GM19467 (cell line): ENCODE measurements around the gene CHRDL2.
"Not testable (repeated sequence)": the region's sequence is repeated elsewhere in the genome, so short reads cannot be mapped to it uniquely, and the experiment has no call there.

Source experiments
- ATAC-seq: cut with Tn5 transposase; IDR thresholded peaks from one replicate; pipeline ENCODE4 v1.9.1; 2021; ENCODE audit warnings: mild to moderate bottlenecking, moderate library complexity; ENCODE audit not compliant: unreplicated experiment

The CHRDL2 gene

GRCh38 chr11:74672332-74672955, 58.8 kb downstream of the CHRDL2 start:
- no peak for ATAC-seq

DNA sequence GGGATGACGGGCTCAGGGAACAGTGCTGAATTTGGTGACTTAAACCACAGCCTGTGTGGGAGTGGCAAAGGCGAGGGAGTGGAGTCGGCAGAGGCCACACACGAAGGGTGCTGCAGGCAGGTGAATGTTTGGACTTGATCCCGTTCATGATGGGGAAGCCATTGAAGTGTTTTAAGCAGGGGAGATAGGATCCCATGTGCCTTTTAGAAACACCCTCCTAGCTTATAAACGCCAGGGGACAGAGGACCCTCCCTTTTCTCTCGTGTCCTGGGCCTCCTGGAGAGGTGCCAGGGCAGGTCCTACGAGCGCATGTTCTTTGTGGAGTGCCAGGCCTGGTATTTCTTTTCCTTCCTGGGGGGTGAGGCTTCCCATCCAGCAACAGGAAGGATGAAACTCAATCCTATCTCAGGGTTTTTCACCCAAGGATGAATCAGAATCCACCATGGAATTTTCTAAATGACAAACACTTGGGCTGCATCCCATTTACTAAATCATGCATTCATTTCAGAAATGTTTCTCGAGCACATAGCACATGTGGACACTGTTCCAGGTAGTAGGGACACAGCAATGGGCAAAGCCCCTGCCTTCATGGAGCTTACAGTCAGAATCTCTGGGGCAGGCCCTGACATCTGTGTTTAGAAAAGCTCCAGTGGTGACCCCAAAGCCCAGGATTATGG, 59.6 kb downstream of the CHRDL2 start:
- ATAC-seq: no peak

GRCh38 chr11:74670171-74670570, 61.1 kb downstream of the CHRDL2 start:
- no peak for ATAC-seq

DNA sequence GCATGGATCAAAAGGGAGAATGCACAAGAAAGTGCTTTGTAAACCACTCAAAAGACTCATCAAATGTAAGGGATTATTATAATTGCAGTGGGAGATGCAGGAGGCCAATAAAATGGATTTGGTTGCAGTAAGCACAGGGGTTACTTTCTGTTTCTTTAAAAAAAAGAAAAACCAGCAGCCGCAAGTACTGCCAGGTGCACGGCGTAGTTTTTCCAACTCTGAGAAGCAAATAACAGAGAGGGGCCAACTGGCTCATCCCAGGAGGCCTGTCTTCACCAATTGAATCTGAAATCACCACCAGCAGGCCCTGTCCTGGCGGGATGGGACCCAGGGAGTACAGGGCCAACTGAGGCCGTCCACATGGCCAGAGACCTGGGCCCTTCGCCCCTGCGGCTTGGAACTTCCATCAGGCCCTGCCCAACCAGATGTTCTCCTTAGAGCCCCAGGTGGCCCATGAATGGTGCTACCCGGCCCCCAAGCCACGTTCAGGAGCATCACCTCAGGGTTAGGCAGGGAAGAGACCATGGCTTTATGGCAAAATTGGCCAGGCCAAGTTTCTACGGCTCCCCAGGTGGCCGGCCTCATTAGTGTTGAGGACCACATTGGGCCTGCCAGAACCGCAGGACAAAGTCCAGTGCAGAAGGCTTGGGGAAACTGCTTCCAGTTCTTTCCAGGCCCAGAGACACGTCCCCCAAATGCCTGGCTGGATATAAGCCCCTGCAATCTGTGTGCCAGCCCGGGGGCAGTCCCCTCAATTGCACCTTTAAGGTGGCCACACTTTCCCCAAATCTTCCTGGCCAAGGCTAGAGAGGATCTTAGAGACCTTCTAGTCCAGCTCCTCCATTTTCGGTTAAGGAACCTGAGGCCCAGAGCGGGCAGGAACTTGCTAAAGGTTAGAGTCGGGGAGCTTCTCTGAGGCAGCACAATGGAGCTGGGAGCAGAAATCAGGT, 61.7 kb downstream of the CHRDL2 start:
- no peak for ATAC-seq

DNA sequence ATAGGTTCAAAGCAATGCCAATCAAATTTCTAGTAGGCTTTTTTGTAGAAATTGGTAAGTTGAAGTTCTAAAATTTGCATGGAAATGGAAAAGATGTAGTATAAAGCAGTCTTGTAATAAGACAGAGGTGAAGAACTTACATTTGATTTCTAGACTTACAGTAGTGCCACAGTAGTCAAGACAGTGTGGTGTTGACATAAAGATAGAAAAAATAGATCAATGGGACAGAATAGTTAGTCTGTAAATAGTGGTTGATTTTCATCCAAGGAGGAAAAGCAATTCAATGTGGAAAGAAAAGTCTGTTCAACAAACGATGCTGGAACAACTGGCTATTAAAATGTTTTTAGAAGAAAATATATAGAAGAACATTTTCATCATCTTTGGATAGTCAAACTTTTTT, 67.9 kb downstream of the CHRDL2 start:
- ATAC-seq: no peak

DNA sequence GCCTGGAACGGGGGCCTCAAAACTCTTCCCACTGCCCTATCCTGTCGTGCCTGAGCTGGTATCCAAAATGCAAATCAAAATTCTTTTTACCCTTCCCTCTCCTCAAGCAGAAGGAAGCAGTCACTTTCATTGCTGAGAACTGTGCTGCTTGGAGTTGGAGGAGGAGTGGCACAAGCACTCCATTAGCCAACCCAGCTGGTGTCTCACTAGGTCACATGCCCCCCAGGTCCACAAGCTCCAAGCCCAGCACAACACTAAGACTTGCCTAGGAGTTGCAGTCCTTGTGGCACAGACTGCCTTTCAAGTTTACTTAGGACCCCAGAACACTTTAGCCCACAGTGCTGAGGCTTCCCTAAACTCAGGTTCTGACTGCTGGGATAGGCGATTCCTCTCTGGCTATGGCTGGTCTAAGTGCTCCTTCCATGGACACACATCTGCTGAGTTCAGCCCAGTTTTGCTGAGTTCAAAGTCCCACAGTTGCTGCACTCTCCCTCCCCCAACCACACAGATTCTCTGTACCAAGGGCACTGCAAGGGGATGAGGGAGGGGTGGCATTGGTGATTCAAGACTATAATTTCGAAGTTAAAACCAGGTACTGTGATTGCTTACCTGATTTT, 68.6 kb downstream of the CHRDL2 start:
- no peak for ATAC-seq

GRCh38 chr11:74659124-74659523, 72.1 kb downstream of the CHRDL2 start:
- not testable (repeated sequence) for ATAC-seq

DNA sequence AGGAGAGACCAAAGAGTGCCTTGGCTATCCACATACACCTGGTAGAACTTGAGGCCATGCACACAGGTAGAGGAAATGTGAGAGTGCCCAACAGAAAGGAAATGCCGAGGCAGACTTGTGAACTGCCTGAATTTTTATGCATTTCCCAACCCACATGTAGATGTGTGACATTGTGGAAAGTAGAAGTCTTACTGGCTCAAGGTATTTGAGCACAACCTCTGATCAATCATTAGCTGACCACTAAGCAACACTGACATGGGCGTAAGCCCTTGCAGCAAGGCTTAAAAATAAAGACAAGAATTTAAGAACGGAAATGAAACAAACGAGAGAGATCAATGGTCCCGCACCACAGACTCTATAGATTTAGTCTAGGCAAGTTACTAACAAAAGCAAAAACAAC, 76.2 kb downstream of the CHRDL2 start:
- no peak for ATAC-seq

GRCh38 chr11:74650498-74650897, 80.7 kb downstream of the CHRDL2 start:
- no peak for ATAC-seq

- no peak for ATAC-seq
Measured at GRCh38 chr11:74648894-74649293, 82.3 kb downstream of the CHRDL2 start.

DNA sequence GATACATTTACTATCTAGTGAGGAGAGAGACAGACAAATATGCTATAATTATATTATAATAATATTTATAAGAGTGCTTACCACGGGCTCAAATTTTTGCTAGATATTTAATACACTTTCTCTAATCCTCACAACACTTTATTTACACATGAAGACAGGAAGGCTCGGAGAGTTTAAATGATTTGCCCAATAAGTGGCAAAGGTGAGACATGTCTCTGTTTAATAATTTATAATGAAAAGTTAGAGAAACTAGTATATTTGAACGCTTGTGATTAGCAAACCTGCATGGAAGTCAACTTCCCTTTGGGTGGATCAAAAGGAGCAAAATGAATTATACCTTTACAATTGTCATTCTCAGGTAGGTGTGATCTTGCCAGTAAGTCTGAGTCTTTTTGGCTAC, 83.4 kb downstream of the CHRDL2 start:
- ATAC-seq: no peak

GRCh38 chr11:74647404-74647803, 83.8 kb downstream of the CHRDL2 start:
- ATAC-seq: no peak

DNA sequence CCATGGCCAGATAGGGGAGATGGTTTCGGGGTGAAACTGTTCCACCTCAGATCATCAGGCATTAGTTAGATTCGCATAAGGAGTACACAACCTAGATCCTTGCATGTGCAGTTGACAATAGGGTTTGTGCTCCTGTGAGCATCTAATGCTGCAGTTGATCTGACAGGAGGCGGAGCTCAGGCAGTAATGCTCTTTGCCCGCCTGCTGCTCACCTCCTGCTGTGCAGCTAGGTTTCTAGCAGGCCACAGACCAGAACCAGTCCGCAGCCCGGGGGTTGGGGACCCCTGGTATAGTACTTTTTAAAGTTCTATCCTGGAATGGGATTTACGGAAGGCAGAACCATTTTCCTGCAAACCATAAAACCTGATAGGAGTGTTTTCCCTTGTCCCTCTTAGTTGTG, 84.3 kb downstream of the CHRDL2 start:
- no peak for ATAC-seq
